T-cell (primary cell): ENCODE results near the gene NOP10. TPM values are rescaled to one million over a fixed set of nuclear protein-coding genes. Genes with fewer than 3 reads are reported as not detected.

ENCODE experiments used
- ATAC-seq, 4 experiments: fragments of 200-7000 bp in 3 of 4; fragments of 150-1000 bp in 1 of 4; cut with Tn5 transposase; replicated peaks in 1 of 4; 1 replicate in 3 of 4; 2 replicates in 1 of 4; pipeline ENCODE4 v1.10.0; 2021; ENCODE audit warnings: moderate library complexity in 3 of 4, mild to moderate bottlenecking in 2 of 4, moderate number of reproducible peaks in 1 of 4
- CTCF ChIA-PET, 2 donors: fragments of 300-600 bp; sonication (Branson Sonifier 250); formaldehyde crosslinking; loops; one replicate each; lab custom pipeline; 2022; ENCODE audit warnings: antibody characterized with exemption in 2 of 2; lab: Charles Lee
- POLR2A ChIA-PET, 2 donors: fragments of 300-600 bp; sonication (Branson Sonifier 250); formaldehyde crosslinking; loops; one replicate each; lab custom pipeline; 2022; ENCODE audit warnings: antibody characterized with exemption in 2 of 2; lab: Charles Lee
- DNase-seq, 35 experiments: peaks; one replicate each; pipeline versions ENCODE4 v3.0.0 to v3.0.0-alpha.2; 2013 to 2023
- H3K27ac ChIP-seq: one replicate; pipeline ENCODE4 v1.5.1; 2013; ENCODE audit warnings: low read length
- H3K27me3 ChIP-seq, 2 experiments: replicated peaks in 1 of 2; 1 replicate in 1 of 2; 2 replicates in 1 of 2; pipeline versions ENCODE4 v1.6.1 to v1.7.0; 2013; ENCODE audit warnings: low read length in 1 of 2, mixed read lengths in 1 of 2; ENCODE audit not compliant: control insufficient read depth in 2 of 2, insufficient read depth in 2 of 2; ENCODE audit errors: extremely low read depth in 1 of 2
- H3K36me3 ChIP-seq, 2 donors: 1 replicate in 1 of 2; 2 replicates in 1 of 2; pipeline versions ENCODE4 v1.6.1 to v1.7.0; 2013; ENCODE audit warnings: low read length in 1 of 2; ENCODE audit not compliant: control insufficient read depth in 2 of 2, insufficient read depth in 1 of 2; ENCODE audit errors: extremely low read depth in 1 of 2
- H3K4me1 ChIP-seq, 2 experiments: 1 replicate in 1 of 2; 2 replicates in 1 of 2; pipeline versions ENCODE4 v1.6.1 to v1.7.0; 2013; ENCODE audit warnings: low read length in 2 of 2, mixed read lengths in 1 of 2; ENCODE audit not compliant: insufficient read depth in 2 of 2, control insufficient read depth in 1 of 2; ENCODE audit errors: extremely low read depth in 1 of 2
- H3K4me3 ChIP-seq, 2 donors: 1 replicate in 1 of 2; 2 replicates in 1 of 2; pipeline versions ENCODE4 v1.5.1 to v1.7.0; 2013; ENCODE audit warnings: mild to moderate bottlenecking in 2 of 2, low read length in 1 of 2, moderate library complexity in 1 of 2; ENCODE audit not compliant: control insufficient read depth in 1 of 2; ENCODE audit errors: extremely low read depth in 1 of 2
- H3K9me3 ChIP-seq: 2 replicates; pipeline ENCODE4 v1.7.0; 2013
- H3K27ac Mint-ChIP-seq, 2 donors: one replicate each; pipeline ENCODE4 v1.8.0; 2020 to 2021; ENCODE audit warnings: mild to moderate bottlenecking in 2 of 2, mixed read lengths in 2 of 2
- H3K27me3 Mint-ChIP-seq, 2 donors: one replicate each; pipeline ENCODE4 v1.8.0; 2021 to 2022; ENCODE audit warnings: mixed read lengths in 2 of 2
- H3K36me3 Mint-ChIP-seq: one replicate; pipeline ENCODE4 v1.8.0; 2021; ENCODE audit warnings: mixed read lengths
- H3K4me1 Mint-ChIP-seq, 3 donors: one replicate each; pipeline ENCODE4 v1.8.0; 2020 to 2022; ENCODE audit warnings: mixed read lengths in 3 of 3, mild to moderate bottlenecking in 1 of 3
- H3K4me3 Mint-ChIP-seq, 3 donors: one replicate each; pipeline ENCODE4 v1.8.0; 2020 to 2022; ENCODE audit warnings: mild to moderate bottlenecking in 3 of 3, mixed read lengths in 3 of 3, moderate library complexity in 3 of 3
- H3K9me3 Mint-ChIP-seq, 3 donors: one replicate each; pipeline ENCODE4 v1.8.0; 2020 to 2022; ENCODE audit warnings: mixed read lengths in 3 of 3
- WGBS: methylation state at CpG from one replicate; pipeline ENCODE4 v1.1.5; 2013; ENCODE audit warnings: missing lambda C conversion rate; ENCODE audit not compliant: insufficient coverage; 5-methylcytosine and 5-hydroxymethylcytosine counted together
- total RNA-seq, 35 experiments: library from RNA in 6 of 35; stranded (reverse) in 6 of 35; fragments of 120-200 nt in 1 of 35; gene quantifications; one replicate each; pipeline versions ENCODE4 v1.2.1 to v1.2.4 and lab custom pipeline; 2013 to 2026

NOP10 gene
- total RNA-seq, 5 donors from 2014 or later (not counting 1 experiment from before 2014, with no cell fraction given): 38.2 to 88.9 (median 68.8) TPM

DNA sequence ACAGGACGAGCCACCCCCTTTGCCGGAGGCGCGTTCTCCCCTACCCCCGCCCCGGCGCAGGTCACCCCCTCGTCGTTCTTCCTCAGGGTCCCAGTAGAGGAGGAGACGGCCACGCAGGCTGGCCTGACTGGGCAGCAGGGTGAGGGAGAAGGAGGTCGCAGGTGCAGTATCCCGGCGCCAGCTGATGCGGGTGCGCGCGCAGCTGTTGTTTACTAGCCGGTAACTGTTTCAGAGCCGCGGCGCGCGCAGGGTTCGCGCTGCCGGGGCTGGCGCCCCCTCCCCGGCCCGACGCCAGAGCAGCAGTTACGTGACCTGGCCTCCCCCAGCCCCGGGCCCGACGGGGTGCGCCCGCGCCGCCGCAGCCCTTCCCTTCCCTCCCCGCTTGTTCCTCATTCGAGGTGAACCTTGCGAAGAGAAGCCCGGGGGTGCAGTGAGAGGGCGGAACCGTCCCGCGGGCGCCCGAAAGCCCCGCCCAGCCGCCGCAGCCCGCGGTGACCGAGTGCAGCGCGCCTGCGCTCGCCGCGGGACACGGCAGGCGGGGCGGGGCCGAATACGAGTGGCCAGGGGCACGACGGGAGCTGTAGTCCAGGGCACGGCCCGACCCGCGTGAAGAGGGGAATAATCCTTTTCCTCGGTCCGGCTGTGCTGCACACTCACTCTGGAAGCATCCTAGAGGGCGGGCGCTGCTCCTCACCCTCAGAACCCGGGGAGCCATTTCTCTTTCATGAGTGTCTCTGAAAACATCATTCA lies 5.2 kb downstream of the NOP10 start, which contains the start of gene SLC12A6:
Gene SLC12A6, minus strand, starts transcription at position 225 of the 750 bp plus-strand sequence. CDS start 1,101 bp downstream, outside the sequence.
- peak within 1 kb of the TSS; percentile 96 to 100 for H3K27ac Mint-ChIP-seq
- Histone ChIP-seq H3K36me3 (peaks cover 0 to 18% of the 10 kb centered on the region in 2 donors), H3K4me3 (peak within 1 kb of the TSS; percentile 74 to 99), H3K4me1 (peaks cover 38 to 50% of the 10 kb centered on the region in 2 experiments), H3K27ac (peak within 1 kb of the TSS; percentile 82), H3K9me3 (no peaks in the 10 kb centered on the region), H3K27me3 (no peaks in the 10 kb centered on the region)
- H3K4me3 Mint-ChIP-seq: peak within 1 kb of the TSS; percentile 97 to 100 (median 97)
- DNase-seq: peak; percentile 81 to 95 (median 88)
- peaks cover 56 to 70% (median 63%) of the 10 kb centered on the region in 3 donors for H3K4me1 Mint-ChIP-seq
- ChIA-PET POLR2A (interaction anchor here in 1 of 2 donors (0.6 to 1.1 kb wide), 2 partner anchors 10 kb away, joined by 3 to 4 read pairs; no protein-coding TSS in a partner anchor), CTCF (interaction anchor here in 1 of 2 donors (0.8 to 2.8 kb wide), 5 partner anchors 9 to 128 kb away, joined by 3 to 20 read pairs (median 5); partner anchors contain the start of genes KATNBL1 and LPCAT4)
- peaks cover 15% of the 10 kb centered on the region for H3K36me3 Mint-ChIP-seq
- no peaks in the 10 kb centered on the region for H3K27me3 Mint-ChIP-seq
- H3K9me3 Mint-ChIP-seq: no peaks in the 10 kb centered on the region
- WGBS: 0% methylated on average over 67 of the region's 78 CpGs
- peak; percentile 85 to 91 (median 88) for ATAC-seq

DNA sequence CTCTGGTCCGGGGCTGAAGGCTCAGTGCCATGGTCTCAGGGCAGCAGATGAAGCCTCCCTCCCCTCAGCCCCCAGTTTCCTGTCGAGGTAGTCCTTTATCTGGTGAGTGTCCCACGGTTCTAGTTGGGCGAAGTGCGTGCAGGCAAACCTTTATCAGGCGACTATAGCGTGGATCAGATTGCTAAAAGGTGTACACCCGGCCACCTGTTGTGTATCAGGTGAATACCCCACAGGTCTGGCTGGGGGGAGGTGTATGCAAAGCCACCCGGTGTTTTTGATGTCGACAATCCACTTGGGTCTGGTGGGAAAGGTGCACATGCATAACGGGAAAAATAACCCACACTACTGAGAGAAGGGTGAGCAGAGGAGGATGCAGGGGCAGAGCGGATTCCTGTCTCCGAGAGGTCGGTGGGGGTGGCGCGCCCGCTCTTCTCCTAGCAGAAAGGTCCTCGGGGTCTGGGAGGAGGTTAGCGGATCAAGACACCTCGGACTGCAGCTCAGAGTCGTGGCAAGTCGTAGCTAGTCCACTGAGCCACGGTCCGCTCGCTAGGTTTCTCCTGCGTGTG lies 5.9 kb downstream of the NOP10 start:
- peaks cover 61 to 74% (median 66%) of the 10 kb centered on the region in 3 donors for H3K4me1 Mint-ChIP-seq
- peaks cover 15% of the 10 kb centered on the region for H3K36me3 Mint-ChIP-seq
- H3K27me3 Mint-ChIP-seq: no peaks in the 10 kb centered on the region
- H3K9me3 Mint-ChIP-seq: no peaks in the 10 kb centered on the region
- ATAC-seq: peak; percentile 10 to 38 (median 25)
- Histone ChIP-seq H3K27me3 (no peaks in the 10 kb centered on the region), H3K9me3 (no peaks in the 10 kb centered on the region), H3K27ac (peak overlapping the region; percentile 82), H3K4me3 (peak overlapping the region; percentile 74 to 99), H3K36me3 (peaks cover 0 to 18% of the 10 kb centered on the region in 2 donors), H3K4me1 (peaks cover 43 to 50% of the 10 kb centered on the region in 2 experiments)
- CTCF ChIA-PET: interaction anchor here in 1 of 2 donors (0.8 to 2.8 kb wide), 3 partner anchors 9 to 96 kb away, joined by 4 to 20 read pairs (median 5); partner anchors contain the start of gene LPCAT4
- DNase-seq: peak in 17 of 35 experiments; percentile 4 to 44 (median 16)
- WGBS: under 1% methylated on average over 21 of the region's 26 CpGs
- POLR2A ChIA-PET: interaction anchor here in 1 of 2 donors (1.1 kb wide), 1 partner anchor 9 kb away, joined by 4 read pairs; no protein-coding TSS in a partner anchor
- peak overlapping the region; percentile 97 to 100 (median 97) for H3K4me3 Mint-ChIP-seq
- H3K27ac Mint-ChIP-seq: peak overlapping the region; percentile 96 to 100

DNA sequence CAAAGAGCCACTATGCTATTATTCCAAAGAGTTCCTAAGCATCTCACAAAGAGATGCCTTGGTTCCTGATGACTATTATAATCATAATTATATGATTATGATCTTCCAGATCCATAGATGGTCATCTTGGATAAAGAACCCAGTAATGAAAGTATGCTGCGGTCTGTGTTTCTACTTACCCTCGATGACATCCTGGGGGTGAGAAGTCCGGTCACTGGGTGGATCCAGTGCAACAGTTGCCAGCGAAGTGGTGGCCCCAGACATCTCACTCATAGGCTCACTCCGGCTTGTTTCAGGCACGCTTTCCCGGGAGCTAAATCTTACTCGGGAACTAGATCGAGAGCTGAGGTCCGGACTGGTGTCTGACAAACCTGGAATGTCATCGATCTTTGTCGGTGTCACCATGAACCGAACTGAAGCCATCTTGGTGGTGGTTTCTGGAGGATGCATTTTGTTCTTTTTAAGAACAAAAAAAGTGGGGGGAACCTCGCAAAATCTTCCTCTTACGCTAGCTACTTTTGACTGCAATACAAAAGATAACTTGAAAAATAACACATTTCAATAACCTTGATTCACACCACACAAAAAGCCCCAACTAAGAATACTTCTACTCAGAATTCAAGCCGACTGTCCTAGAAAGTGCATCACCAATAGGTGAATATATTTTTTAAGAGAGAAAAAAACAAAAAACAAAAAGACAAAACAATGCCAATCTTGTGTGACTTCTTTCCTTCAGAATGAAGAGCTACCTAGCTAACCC lies 6.5 kb downstream of the NOP10 start:
- no peaks in the 10 kb centered on the region for H3K9me3 ChIP-seq
- no peaks in the 10 kb centered on the region for H3K9me3 Mint-ChIP-seq
- peak overlapping the region; percentile 74 to 99 for H3K4me3 ChIP-seq
- peaks cover 0 to 13% of the 10 kb centered on the region in 2 donors for H3K36me3 ChIP-seq
- ATAC-seq (no peak), DNase-seq (peak in 1 of 35 experiments; percentile 32)
- peaks cover 13% of the 10 kb centered on the region for H3K36me3 Mint-ChIP-seq
- H3K4me1 ChIP-seq: peaks cover 41 to 46% of the 10 kb centered on the region in 2 experiments
- H3K27ac Mint-ChIP-seq: peak overlapping the region; percentile 96 to 100
- H3K4me1 Mint-ChIP-seq: peaks cover 61 to 73% (median 65%) of the 10 kb centered on the region in 3 donors
- 50% methylated on average over 12 of the region's 16 CpGs for WGBS
- POLR2A ChIA-PET: interaction anchor here in 1 of 2 donors (1.1 kb wide), 1 partner anchor 8 kb away, joined by 4 read pairs; no protein-coding TSS in a partner anchor
- CTCF ChIA-PET: interaction anchor here in 1 of 2 donors (1.6 to 2.8 kb wide), 2 partner anchors 31 to 95 kb away, joined by 5 to 20 read pairs; partner anchors contain the start of gene LPCAT4
- no peaks in the 10 kb centered on the region for H3K27me3 Mint-ChIP-seq
- H3K4me3 Mint-ChIP-seq: peak overlapping the region; percentile 97 to 100 (median 97)
- H3K27ac ChIP-seq: peak overlapping the region; percentile 82
- no peaks in the 10 kb centered on the region for H3K27me3 ChIP-seq

DNA sequence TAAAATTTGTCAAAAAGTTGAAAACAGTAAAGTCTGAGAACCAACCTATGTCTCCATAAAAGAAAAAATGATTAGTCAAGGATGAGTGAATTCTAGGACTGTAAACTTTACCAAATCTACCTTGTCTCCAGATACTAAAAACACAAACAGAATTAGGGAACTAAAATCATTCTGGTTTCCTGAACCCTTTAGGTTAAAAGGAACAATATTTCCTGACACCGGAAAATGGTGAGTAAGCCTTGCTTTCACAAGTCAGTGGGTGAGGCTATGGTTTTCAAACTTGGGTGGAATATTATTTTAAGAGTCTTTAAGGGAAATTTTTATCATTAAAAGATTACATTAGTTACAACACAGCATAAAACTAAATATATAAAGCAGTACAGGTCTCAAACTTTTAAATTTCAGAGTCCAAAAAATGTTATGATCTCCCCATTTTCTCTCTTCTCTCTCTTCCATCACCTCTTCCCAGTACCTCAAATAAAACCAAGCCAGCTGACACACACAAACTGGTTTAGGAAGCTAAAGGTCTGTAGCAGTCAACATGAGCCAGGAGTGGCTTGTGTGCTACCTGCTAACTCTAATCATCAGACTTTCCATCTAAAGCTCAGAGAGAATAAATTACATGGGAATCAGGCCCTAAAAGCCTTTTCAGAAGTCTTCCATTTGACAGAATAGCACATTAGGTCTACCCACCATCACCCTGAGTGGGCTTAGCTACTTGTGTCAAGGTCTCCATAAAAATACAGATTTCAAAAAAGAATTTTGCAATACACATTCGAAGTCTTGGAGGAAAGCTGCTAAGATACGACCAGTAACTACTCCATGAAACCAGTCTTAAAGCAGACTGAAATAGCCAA lies 7.5 kb downstream of the NOP10 start:
- H3K27me3 Mint-ChIP-seq: no peaks in the 10 kb centered on the region
- POLR2A ChIA-PET: no interaction called here
- no peak for ATAC-seq
- H3K27ac Mint-ChIP-seq: peak overlapping the region; percentile 96 to 100
- peak in 1 of 35 experiments; percentile 51 for DNase-seq
- peak overlapping the region; percentile 97 to 100 (median 97) for H3K4me3 Mint-ChIP-seq
- H3K4me1 Mint-ChIP-seq: peaks cover 65 to 72% (median 68%) of the 10 kb centered on the region in 3 donors
- no peaks in the 10 kb centered on the region for H3K9me3 Mint-ChIP-seq
- no peaks in the 10 kb centered on the region for H3K9me3 ChIP-seq
- H3K4me1 ChIP-seq: peaks cover 37 to 53% of the 10 kb centered on the region in 2 experiments
- no peaks in the 10 kb centered on the region for H3K27me3 ChIP-seq
- CTCF ChIA-PET: no interaction called here
- H3K27ac ChIP-seq: peak overlapping the region; percentile 82
- peaks cover 11% of the 10 kb centered on the region for H3K36me3 Mint-ChIP-seq
- peaks cover 0 to 8% of the 10 kb centered on the region in 2 donors for H3K36me3 ChIP-seq
- peak overlapping the region; percentile 51 to 99 for H3K4me3 ChIP-seq
- no CpG with 5 or more reads among the region's 3 CpGs for WGBS

DNA sequence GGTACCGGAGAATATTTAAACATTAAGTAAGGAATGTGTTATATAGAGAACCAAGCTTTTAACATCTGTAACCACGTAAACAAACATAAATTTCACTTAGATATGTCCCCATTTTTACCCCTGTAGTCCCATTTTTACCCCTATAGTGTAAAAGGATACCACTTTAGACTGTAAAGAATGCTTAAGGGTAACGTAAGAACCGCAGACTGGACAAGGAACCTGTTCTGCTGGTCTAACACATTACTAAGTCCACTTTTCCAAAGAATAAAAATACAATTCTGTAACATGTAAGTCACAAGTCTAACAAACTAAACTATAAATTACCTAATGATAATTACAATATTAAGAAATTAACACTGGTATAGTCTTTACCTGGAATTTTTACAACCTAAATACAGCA lies 8.3 kb downstream of the NOP10 start:
- peaks cover 7% of the 10 kb centered on the region for H3K36me3 Mint-ChIP-seq
- Histone ChIP-seq H3K27me3 (no peaks in the 10 kb centered on the region), H3K27ac (peak overlapping the region; percentile 82), H3K9me3 (no peaks in the 10 kb centered on the region), H3K4me3 (peak overlapping the region; percentile 29 to 99), H3K36me3 (peaks cover 0 to 5% of the 10 kb centered on the region in 2 donors), H3K4me1 (peaks cover 37 to 52% of the 10 kb centered on the region in 2 experiments)
- no peaks in the 10 kb centered on the region for H3K27me3 Mint-ChIP-seq
- ChIA-PET CTCF (interaction anchor here in 1 of 2 donors (1.1 kb wide), 1 partner anchor 53 kb away, joined by 4 read pairs; no protein-coding TSS in a partner anchor), POLR2A (no interaction called here)
- WGBS: no CpG with 5 or more reads among the region's 4 CpGs
- H3K27ac Mint-ChIP-seq: peak overlapping the region; percentile 96 to 100
- no peak for DNase-seq
- no peaks in the 10 kb centered on the region for H3K9me3 Mint-ChIP-seq
- H3K4me3 Mint-ChIP-seq: peak overlapping the region; percentile 97 to 100 (median 97)
- ATAC-seq: no peak
- peaks cover 63 to 75% (median 71%) of the 10 kb centered on the region in 3 donors for H3K4me1 Mint-ChIP-seq
